ENCODE data around the gene UTP15.

Gene UTP15

GRCh38 chr5:73624888-73625287, 59.3 kb downstream of the UTP15 start:
- DNase-seq, result no peak

- DNase-seq, result no peak
These were observed 59.9 kb downstream of the UTP15 start for GRCh38 chr5:73625372-73625943.

GRCh38 chr5:73625944-73626811, 60.6 kb downstream of the UTP15 start, which contains the start of gene ARHGEF28:
ARHGEF28 (plus strand) TSS chr5:73626196; CDS start chr5:73684852, 58,656 bp downstream.
- DNase-seq, result peak in 1 of 2 experiments; percentile 1

GRCh38 chr5:73626814-73627313, 61.3 kb downstream of the UTP15 start:
- no peak for DNase-seq

GRCh38 chr5:73629456-73629855, 63.9 kb downstream of the UTP15 start:
- no peak for DNase-seq

- DNase-seq, result no peak
These were observed 65.2 kb downstream of the UTP15 start for GRCh38 chr5:73630765-73631164.

- no peak for DNase-seq
These were observed 66.0 kb downstream of the UTP15 start for GRCh38 chr5:73631500-73631899.

All from activated CD4-positive, alpha-beta T cell treated with anti-CD3 and anti-CD28 coated beads, Interleukin-2, amount 50 U/mL, for 4 hours (primary cell).